Lower leg skin (tissue), 4 donors: ENCODE data around the gene ENC1. TPM values are rescaled to one million over a fixed set of nuclear protein-coding genes. Genes with fewer than 3 reads are reported as not detected.

Experiments
- DNase-seq, 2 donors: peaks; one replicate each; pipeline ENCODE4 v3.0.0-alpha.2; 2019; ENCODE audit warnings: low spot score in 2 of 2
- H3K4me3 ChIP-seq: fragments of 200-600 bp; sonication (generic); 2 replicates; pipeline ENCODE4 v1.5.1; 2017; ENCODE audit warnings: mild to moderate bottlenecking, low read depth; ENCODE audit not compliant: poor library complexity, severe bottlenecking
- POLR2A ChIP-seq, 2 donors: fragments of 450-650 bp; IDR thresholded peaks; one replicate each; pipeline ENCODE4 v1.6.1; 2016 to 2017; ENCODE audit warnings: antibody characterized with exemption in 2 of 2, mild to moderate bottlenecking in 1 of 2, moderate library complexity in 1 of 2
- WGBS, 2 donors: methylation state at CpG; one replicate each; pipeline ENCODE4 v1.1.5; 2018; 5-methylcytosine and 5-hydroxymethylcytosine counted together
- intact Hi-C: fragments of 100-400 bp; cut with DNase I; formaldehyde crosslinking; loops from one replicate; pipeline ENCODE4 v1.15.0; 2023; ENCODE audit warnings: low total_unique reads
- total RNA-seq, 4 donors: library from RNA; depleted of rRNA; stranded (reverse); fragments of >200 nt; gene quantifications; one replicate each; pipeline ENCODE4 v1.1.0, GENCODE V29; 2016
- TF ChIP-seq, protein P1 (sequence below), 3 donors: fragments of 450-650 bp; IDR thresholded peaks; one replicate each; pipeline ENCODE4 v1.5.1; 2016; ENCODE audit warnings: antibody characterized with exemption in 3 of 3, mild to moderate bottlenecking in 3 of 3, moderate library complexity in 2 of 3

ENC1 gene
- total RNA-seq, 4 donors from 2014 or later = 10.5 to 14.1 (median 13.1) TPM

GRCh38 chr5:74623748-74624408 is 16.6 kb downstream of the ENC1 start:
- no peak for DNase-seq
- no peak for TF ChIP-seq POLR2A (IDR thresholded peaks at IDR 0.05)
- TF ChIP-seq, protein P1, sequence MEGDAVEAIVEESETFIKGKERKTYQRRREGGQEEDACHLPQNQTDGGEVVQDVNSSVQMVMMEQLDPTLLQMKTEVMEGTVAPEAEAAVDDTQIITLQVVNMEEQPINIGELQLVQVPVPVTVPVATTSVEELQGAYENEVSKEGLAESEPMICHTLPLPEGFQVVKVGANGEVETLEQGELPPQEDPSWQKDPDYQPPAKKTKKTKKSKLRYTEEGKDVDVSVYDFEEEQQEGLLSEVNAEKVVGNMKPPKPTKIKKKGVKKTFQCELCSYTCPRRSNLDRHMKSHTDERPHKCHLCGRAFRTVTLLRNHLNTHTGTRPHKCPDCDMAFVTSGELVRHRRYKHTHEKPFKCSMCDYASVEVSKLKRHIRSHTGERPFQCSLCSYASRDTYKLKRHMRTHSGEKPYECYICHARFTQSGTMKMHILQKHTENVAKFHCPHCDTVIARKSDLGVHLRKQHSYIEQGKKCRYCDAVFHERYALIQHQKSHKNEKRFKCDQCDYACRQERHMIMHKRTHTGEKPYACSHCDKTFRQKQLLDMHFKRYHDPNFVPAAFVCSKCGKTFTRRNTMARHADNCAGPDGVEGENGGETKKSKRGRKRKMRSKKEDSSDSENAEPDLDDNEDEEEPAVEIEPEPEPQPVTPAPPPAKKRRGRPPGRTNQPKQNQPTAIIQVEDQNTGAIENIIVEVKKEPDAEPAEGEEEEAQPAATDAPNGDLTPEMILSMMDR (IDR thresholded peaks at IDR 0.05) = no peak
- intact Hi-C loops = no loop called here
- H3K4me3 ChIP-seq = no peak overlapping the region
- 84 to 86% methylated on average over 5 of the region's 5 CpGs for WGBS, 2 donors

GRCh38 chr5:74623006-74623611 is 17.4 kb downstream of the ENC1 start:
- intact Hi-C loops = no loop called here
- WGBS, 2 donors = 81 to 82% methylated on average over 3 of the region's 3 CpGs

GRCh38 chr5:74622122-74622521 is 18.4 kb downstream of the ENC1 start:
- TF ChIP-seq, protein P1 (IDR thresholded peaks at IDR 0.05) = no peak
- no peak for TF ChIP-seq POLR2A (IDR thresholded peaks at IDR 0.05)
- intact Hi-C loops = no loop called here
- WGBS, 2 donors = 61 to 67% methylated on average over 3 of the region's 3 CpGs

More at GRCh38 chr5:74623006-74623611, 17.4 kb downstream of the ENC1 start:
- TF ChIP-seq POLR2A (IDR thresholded peaks at IDR 0.05) = no peak
- TF ChIP-seq, protein P1 (IDR thresholded peaks at IDR 0.05) = no peak
- H3K4me3 ChIP-seq = no peak overlapping the region
- DNase-seq = no peak

DNA sequence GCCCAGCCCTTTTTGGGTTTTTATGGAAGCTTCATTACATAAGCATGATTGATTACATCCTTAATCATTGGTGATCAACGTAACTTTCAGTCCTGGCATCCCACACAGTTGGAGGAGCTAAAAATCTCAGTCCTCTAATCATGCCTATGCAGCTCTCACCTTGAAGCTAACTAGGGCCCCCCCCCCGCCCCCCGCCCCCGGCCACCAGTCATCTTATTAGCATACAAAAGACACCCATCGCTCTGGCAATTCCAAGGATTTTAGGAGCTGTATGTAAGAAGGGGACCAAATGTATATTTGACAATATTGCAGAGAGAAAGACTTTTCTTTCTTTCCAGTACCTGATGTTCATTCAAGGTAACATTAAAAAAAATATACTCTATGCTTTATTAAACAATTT is 19.0 kb downstream of the ENC1 start:
- no peak for DNase-seq
- intact Hi-C loops = no loop called here
- WGBS, 2 donors = 69 to 72% methylated on average over 5 of the region's 5 CpGs
- TF ChIP-seq, protein P1 (IDR thresholded peaks at IDR 0.05) = no peak
- no peak for TF ChIP-seq POLR2A (IDR thresholded peaks at IDR 0.05)
- H3K4me3 ChIP-seq = no peak overlapping the region

More at GRCh38 chr5:74622122-74622521, 18.4 kb downstream of the ENC1 start:
- no peak for DNase-seq
- no peak overlapping the region for H3K4me3 ChIP-seq

DNA sequence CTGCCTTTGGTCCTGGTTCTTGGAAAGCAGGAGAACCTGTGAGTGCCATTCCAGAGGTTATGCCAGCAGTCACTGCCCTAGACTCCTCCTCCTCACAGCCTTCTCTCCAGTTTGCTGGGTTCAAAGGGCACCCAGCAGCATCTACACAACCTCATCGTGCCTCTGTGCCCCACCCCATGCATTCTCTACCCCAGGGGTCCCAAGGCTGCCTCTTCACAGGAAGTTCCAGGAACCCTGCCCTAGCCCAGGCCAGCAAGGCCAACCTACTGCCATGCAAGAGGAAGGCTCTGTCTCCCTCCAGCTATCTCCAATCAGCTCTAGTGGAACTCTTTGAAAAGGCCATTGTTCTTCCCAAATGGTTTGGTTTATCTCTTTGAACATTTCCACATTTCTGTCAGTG is 21.2 kb downstream of the ENC1 start:
- intact Hi-C loops = no loop called here
- TF ChIP-seq, protein P1 (IDR thresholded peaks at IDR 0.05) = no peak
- TF ChIP-seq POLR2A (IDR thresholded peaks at IDR 0.05) = no peak
- WGBS, 2 donors = 43 to 69% methylated on average over 1 of the region's 1 CpG
- DNase-seq = no peak
- H3K4me3 ChIP-seq = no peak overlapping the region
